ENCODE measurements around the gene CTXND1.

The CTXND1 gene

DNA sequence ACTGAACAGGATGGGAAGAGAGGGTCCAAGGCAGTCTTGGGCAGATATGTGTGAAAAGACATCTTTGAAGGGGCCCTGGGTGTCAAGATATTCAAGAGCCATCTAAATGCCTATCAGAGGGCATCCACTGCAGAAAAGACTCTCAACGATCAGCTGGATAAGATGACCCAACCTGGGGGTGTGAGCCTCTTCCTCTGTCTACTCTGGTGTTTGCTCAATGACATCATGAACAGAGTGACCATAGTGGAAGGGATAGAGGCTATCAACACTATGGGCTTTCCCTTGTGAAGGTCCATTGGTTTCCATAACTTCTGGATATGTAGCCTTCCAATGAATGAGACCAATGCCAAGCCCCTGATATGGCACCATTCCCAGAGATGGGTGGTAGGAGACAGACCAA lies 57.1 kb downstream of the CTXND1 start:
- Histone ChIP-seq H3K9ac (ENCODE audit: low read depth, low read length, poor library complexity, severe bottlenecking) (no peak overlapping the region), H3K4me3 (ENCODE audit: low read length, poor library complexity, severe bottlenecking) (no peak overlapping the region), H3K4me2 (ENCODE audit: low read depth, low read length, poor library complexity, severe bottlenecking) (no peak overlapping the region), H3K9me2 (replicated peaks; ENCODE audit: low read depth, low read length) (no peaks in the 10 kb centered on the region), H3K79me2 (ENCODE audit: insufficient read depth, low read length) (no peaks in the 10 kb centered on the region), H3K36me3 (ENCODE audit: insufficient read depth, low read length) (no peaks in the 10 kb centered on the region), H2AFZ (ENCODE audit: low read length) (no peak overlapping the region), H4K20me1 (ENCODE audit: insufficient read depth, low read length, poor library complexity, severe bottlenecking) (no peaks in the 10 kb centered on the region), H3F3A (ENCODE audit: low read depth) (no peaks in the 10 kb centered on the region), H3K27me3 (ENCODE audit: insufficient read depth, low read length, poor library complexity, severe bottlenecking) (no peaks in the 10 kb centered on the region), H3K4me1 (ENCODE audit: insufficient read depth, low read length, poor library complexity, severe bottlenecking) (no peaks in the 10 kb centered on the region), H3K9me3 (ENCODE audit: insufficient read depth, low read depth, low read length) (no peaks in the 10 kb centered on the region)
- no peak for TF ChIP-seq EZH2phosphoT487 (IDR thresholded peaks at IDR 0.05; ENCODE audit: borderline replicate concordance)
- TF ChIP-seq CTCF (conservative IDR thresholded peaks at IDR 0.05; ENCODE audit: low read length): no peak

DNA sequence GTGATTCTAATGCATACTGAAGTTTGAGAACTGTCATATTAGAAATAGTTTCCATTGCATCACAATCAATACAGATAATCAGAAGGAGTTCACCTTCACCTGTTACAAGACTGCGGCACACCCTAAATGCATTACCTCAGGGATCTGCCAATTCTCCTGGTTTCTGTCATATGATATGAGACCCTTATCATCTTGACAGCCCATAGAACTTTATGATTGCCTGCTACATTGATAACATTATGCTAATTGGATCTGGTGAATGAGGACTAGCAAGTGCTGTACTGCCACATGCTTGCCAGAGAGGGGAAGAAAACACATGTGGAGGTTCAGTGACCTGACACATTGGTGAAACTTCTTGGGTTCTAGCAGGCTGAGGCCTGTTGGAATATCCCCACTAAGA lies 57.8 kb downstream of the CTXND1 start:
- Histone ChIP-seq H3K27me3 (ENCODE audit: insufficient read depth, low read length, poor library complexity, severe bottlenecking) (no peaks in the 10 kb centered on the region), H2AFZ (ENCODE audit: low read length) (no peak overlapping the region), H3K4me3 (ENCODE audit: low read length, poor library complexity, severe bottlenecking) (no peak overlapping the region), H3K4me1 (ENCODE audit: insufficient read depth, low read length, poor library complexity, severe bottlenecking) (no peaks in the 10 kb centered on the region), H3K4me2 (ENCODE audit: low read depth, low read length, poor library complexity, severe bottlenecking) (no peak overlapping the region), H3K79me2 (ENCODE audit: insufficient read depth, low read length) (no peaks in the 10 kb centered on the region), H3K9me3 (ENCODE audit: insufficient read depth, low read depth, low read length) (no peaks in the 10 kb centered on the region), H3K9ac (ENCODE audit: low read depth, low read length, poor library complexity, severe bottlenecking) (no peak overlapping the region), H4K20me1 (ENCODE audit: insufficient read depth, low read length, poor library complexity, severe bottlenecking) (no peaks in the 10 kb centered on the region), H3K36me3 (ENCODE audit: insufficient read depth, low read length) (no peaks in the 10 kb centered on the region), H3K9me2 (replicated peaks; ENCODE audit: low read depth, low read length) (no peaks in the 10 kb centered on the region), H3F3A (ENCODE audit: low read depth) (no peaks in the 10 kb centered on the region)
- no peak for TF ChIP-seq EZH2phosphoT487 (IDR thresholded peaks at IDR 0.05; ENCODE audit: borderline replicate concordance)
- no peak for TF ChIP-seq CTCF (conservative IDR thresholded peaks at IDR 0.05; ENCODE audit: low read length)

DNA sequence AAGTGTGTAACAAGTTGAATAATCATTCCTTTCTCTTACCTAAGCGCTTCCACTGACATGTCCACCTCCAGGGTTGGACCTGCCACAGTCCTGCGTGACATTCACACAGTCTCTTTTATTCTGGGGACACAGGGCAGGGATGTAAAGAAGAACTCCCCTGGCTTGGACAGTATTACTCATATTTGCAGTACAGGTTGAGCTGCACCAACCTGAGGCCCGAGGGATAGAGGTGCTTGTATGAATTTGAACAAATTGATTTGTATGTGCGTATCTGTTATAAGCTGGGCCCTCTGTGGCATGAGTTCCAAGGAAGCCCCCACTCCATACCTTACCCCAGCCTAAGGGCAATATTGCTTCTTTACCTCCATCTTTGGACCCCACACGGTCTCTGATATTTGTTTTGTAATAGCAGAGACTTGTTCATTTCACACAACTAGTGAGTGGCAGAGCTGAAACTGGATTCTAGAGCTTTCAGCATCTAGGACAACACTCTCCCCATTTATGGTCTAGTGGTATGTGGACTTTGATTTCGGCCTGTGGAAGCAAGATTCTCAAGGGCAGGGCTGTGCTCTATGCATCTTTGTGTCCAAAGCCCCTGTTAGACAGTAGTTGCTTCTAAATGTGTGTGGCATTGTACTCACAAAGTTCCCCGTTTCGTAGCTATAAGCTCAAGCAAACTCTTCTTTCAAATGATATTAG lies 60.0 kb downstream of the CTXND1 start:
- no peaks in the 10 kb centered on the region for H4K20me1 ChIP-seq (ENCODE audit: insufficient read depth, low read length, poor library complexity, severe bottlenecking)
- H3K4me1 ChIP-seq (ENCODE audit: insufficient read depth, low read length, poor library complexity, severe bottlenecking): no peaks in the 10 kb centered on the region
- no peak overlapping the region for H2AFZ ChIP-seq (ENCODE audit: low read length)
- no peak overlapping the region for H3K9ac ChIP-seq (ENCODE audit: low read depth, low read length, poor library complexity, severe bottlenecking)
- H3K4me2 ChIP-seq (ENCODE audit: low read depth, low read length, poor library complexity, severe bottlenecking): no peak overlapping the region
- H3K9me2 ChIP-seq (replicated peaks; ENCODE audit: low read depth, low read length): no peaks in the 10 kb centered on the region
- H3K4me3 ChIP-seq (ENCODE audit: low read length, poor library complexity, severe bottlenecking): no peak overlapping the region
- H3K79me2 ChIP-seq (ENCODE audit: insufficient read depth, low read length): no peaks in the 10 kb centered on the region
- no peaks in the 10 kb centered on the region for H3K27me3 ChIP-seq (ENCODE audit: insufficient read depth, low read length, poor library complexity, severe bottlenecking)
- H3K36me3 ChIP-seq (ENCODE audit: insufficient read depth, low read length): peaks cover 6% of the 10 kb centered on the region; the same call in 1 of the 2 replicates
- TF ChIP-seq EZH2phosphoT487 (IDR thresholded peaks at IDR 0.05; ENCODE audit: borderline replicate concordance) (no peak), CTCF (conservative IDR thresholded peaks at IDR 0.05; ENCODE audit: low read length) (no peak)
- no peaks in the 10 kb centered on the region for H3F3A ChIP-seq (ENCODE audit: low read depth)
- H3K9me3 ChIP-seq (ENCODE audit: insufficient read depth, low read depth, low read length): no peaks in the 10 kb centered on the region

All from Loucy (cell line).